ENCODE results near the gene CENPA.
"Not testable (repeated sequence)": the region's sequence is repeated elsewhere in the genome, so short reads cannot be mapped to it uniquely, and the experiment has no call there.

CENPA gene

DNA sequence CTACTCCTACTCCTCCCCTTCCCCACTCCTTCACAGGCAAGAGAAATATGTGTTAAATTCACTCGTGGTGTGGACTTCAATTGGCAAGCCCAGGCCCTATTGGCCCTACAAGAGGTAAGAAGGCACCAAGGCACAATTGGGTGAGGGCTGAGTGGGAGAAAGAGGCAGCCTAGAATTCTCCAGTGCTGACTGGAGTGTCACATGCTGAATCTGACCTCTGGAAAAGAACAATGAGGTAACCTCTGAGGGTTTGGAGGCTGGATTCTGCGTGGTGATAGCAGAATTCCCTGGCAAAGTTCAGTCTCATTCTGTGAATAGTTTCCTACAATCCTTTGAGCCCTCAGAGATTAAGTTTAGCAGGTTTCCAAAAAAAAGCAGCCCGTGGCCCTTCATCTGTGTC, 6.9 kb downstream of the CENPA start:
- no peak for DNase-seq (ENCODE audit: low read depth)

DNA sequence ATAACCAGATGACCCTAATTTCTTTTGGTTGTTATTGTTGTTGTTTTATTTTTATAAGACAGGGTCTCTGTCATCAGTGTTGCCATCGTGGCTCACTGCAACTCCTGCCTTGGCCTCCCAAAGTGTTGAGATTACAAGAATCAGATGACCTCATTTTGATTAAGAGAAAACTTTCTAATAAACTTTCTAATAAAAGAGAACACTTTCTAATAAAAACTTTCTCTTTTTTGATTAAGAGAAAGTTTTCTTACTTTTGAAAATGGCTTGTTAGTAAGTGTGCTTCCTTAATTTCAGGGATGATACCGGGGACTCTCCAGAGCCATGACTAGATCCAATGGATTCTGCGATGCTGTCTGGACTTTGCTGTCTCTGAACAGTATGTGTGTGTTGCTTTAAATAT, 7.7 kb downstream of the CENPA start:
- no peak for DNase-seq (ENCODE audit: low read depth)

DNA sequence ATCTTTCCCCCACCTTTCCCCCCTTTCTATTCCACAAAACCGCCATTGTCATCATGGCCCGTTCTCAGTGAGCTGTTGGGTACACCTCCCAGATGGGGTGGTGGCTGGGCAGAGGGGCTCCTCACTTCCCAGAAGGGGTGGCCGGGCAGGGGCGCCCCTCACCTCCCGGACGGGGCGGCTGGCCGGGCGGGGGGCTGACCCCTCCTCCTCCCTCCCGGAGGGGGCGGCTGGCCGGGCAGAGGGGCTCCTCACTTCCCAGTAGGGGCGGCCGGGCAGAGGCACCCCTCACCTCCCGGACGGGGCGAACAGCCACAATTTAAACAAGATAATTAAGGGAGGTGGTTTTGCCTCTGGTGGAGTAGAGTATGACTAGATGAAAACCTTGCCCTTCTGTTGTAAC, 9.3 kb downstream of the CENPA start:
- not testable (repeated sequence) for DNase-seq (ENCODE audit: low read depth)

DNA sequence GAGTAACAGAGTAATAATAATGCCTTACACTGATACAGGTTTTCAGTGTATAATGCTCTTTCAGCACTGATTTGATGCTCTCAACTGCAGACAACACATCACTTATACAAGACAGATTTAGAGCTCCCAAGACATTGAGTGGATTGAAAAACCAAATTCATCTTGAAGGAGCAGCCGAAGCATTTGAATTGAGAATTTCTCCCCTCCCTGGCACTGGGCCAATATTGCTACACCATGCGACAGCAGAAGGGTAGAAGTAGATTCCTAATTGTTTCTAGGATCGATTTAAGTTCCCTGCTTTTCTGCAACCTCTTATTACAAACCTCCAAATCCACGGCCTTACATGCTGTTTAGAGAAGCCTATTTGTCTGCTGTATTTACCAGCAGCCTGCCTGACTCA, 15.5 kb downstream of the CENPA start:
- DNase-seq (ENCODE audit: low read depth): no peak

DNA sequence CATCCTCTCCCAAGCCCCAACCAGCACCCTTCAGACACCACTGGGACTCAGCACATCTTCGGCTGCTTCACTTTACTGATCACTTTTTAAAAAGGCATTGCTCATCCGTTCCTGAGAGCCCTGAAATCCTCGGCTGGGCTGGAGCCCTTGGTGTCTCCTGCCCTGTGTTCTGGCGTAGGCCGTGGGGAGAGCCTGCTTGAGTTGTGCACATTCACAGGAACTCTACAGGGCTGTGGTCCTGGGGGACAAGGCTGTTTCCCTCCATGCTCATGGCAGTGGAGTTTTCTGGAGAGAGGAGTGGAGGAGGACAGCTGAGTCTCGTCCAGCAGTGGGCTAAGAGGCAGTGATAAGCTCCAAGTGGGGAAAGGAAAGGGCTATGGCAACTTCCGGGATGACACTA, 15.9 kb downstream of the CENPA start:
- DNase-seq (ENCODE audit: low read depth): no peak

DNA sequence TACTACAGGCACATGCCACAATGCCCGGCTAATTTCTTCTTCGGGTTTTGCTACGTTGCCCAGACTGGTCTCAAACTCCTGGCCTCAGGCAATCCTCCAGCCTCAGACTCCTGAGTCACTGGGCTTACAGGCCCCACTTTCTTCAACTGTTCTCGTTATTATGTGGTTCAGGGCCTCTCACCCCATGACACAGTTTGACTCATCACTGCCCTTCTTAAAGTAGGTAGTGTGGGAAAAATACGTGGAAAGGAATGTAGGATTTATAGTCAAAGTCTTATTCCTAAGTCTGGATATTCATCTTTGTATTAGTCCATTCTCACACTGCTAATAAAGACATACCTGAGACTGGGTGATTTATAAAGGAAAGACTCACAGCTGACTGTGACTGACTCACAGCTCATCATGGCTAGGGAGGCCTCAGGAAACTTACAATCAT, 19.4 kb downstream of the CENPA start:
- no peak for DNase-seq (ENCODE audit: low read depth)

DNA sequence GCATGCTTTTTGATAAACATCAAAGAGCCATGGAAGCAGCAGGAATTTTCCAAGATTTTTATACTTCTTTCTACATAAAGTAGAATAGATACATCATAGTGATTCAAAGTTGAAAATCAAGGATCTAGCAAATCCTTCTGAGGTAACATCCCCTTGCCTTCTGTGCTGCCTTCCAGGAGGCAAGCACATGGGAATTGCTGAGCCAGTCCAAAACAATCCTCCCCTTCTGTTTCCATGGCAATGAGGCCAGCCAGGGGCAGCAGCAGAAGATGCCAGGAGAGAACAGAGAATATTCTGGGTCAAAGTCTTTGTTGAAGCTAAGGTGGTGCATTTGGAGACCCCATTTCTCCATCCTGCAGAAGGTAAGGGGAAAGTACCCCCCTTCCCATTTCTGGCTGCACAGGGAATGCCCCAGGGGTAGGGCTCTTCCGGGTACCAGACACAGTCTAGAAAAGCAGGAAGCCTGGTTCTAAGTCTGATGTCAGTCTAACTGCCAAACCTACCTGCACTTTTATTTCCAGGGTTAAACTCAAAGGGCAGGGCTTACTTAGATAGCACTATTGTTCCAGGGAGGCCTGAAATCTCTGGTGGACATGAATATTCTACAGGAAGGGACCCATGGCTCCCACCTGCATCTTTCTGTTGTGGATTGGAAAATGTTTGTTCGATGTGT, 22.1 kb downstream of the CENPA start:
- no peak for DNase-seq (ENCODE audit: low read depth)

DNA sequence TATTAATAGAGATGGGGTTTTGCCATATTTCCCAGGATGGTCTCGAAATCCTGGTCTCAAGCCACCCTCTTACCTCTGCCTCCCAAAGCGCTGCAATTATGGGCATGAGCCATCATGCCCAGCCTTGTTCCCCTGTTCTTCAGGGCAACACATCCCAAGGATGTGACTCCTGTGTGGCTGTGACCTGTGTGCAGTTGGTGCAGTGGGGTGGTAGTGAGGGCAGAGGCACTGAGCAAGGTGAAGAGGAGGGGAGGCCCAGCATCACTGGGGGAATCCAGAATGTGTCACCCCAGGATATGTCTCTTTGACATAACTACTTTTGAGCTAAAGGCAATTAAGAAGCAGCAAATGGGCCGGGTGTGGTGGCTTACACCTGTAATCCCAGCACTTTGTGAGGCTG, 23.4 kb downstream of the CENPA start:
- no peak for DNase-seq (ENCODE audit: low read depth)

DNA sequence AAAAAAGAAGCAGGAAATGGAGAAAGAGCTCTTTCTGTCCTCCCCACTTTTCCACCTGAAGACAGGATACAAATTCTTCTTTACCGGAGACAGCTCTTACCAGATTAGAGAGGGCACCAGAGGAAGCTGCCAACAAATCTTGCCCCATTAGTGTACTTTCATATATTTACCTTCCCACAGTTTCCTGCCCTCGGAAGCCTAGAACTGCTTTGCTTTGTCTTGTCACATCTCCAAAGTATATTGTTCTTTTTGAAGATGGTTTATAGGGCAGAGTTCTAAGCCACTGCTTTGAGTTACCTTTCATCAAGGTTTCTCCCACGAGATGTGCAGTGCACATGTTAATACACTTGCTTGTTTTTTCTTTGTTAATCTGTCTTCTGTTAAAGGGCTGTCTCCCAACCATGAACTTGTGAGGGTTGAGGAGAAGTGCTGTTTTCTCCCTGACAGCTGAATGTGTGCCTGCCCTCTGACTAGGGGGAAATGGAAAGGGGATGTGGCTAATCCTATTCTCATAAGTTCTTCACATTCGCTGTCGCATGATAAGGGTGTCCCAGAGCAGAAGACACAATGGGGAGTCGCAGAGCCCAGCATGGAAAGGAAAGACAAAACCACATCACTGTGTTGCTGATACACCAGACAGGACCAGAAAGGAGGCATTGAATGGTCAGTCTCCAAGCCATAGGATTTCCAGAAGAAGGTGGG, 24.2 kb downstream of the CENPA start:
- no peak for DNase-seq (ENCODE audit: low read depth)

DNA sequence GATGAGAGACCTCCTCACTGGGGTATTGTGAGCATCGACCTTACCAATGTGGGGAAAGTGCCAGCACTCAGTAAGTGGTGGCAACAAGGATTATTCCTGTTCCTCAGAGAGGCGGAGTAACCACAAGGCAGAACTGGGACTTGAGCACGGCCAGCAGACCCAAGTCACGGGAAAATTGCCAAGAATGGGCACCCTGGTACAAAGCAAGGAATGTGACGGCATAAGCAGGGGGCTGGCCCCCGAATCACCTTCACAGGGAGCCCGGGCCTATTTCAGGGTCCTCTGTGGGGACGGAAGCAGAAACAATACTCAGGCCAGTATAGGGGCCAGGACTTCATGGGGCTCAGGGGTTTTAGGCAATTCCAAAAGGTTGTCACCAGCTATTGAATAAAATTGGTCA, 25.4 kb downstream of the CENPA start:
- DNase-seq (ENCODE audit: low read depth): no peak

DNA sequence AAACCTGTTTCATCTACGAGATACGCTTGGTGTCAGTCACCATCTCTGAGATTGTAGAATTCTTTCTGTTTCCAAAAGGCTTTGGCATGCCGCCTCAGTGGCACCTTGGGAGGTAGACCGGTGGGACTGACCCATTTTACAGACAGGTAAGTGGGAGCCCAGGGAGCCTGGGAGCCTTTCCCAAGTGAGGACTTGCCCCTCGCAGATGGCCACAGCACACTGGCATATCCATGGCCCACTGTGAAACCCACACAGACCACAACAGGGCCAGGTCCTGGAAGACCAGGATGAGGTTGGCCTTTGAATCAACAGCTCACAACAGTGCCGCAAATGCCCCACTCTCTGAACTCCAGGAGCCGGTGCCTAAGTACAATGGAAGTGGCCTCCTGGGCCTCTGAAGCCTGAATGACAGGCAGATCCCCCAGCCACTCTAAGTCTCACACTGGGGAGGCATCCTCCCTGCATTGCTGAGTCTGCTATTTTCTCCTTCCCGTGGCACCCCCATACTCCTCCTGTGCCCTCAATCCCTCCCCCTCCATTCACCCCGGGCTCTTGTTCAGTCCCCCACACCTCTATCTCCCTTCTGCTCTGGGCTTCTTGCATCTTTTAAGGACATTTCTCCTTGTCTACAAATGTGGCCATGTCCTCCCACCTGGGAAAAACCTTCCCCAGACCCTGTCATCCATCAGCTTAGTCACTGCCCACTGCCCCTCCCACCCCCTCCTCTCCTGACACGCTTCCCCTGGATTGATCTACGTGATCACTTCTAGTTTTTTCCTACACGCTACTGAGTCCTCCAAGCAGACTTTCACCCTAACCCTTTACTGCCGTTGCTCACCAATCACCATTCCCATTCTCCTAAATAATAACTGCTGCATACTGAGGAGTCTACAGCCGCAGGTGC, 26.2 kb downstream of the CENPA start:
- DNase-seq (ENCODE audit: low read depth): no peak

DNA sequence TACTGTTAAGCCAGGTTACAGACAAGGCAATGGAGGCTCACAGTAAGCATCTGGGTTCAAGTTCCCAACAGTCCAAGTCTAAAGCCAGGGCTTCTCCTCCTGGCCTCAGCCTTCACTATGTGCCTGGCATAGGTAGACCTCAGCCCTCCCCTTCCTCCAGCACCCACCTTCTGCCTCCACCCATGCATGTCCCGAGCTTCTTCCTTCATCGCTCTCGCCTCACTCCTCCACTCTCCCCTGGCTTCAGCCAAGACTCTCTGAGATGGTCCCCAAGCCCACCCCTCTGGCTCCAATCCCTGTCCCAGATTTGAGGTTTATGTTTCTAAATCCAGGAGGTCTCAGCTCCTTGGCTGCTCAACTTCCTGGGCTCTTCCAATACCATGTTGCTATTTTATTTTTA, 26.9 kb downstream of the CENPA start:
- no peak for DNase-seq (ENCODE audit: low read depth)

DNA sequence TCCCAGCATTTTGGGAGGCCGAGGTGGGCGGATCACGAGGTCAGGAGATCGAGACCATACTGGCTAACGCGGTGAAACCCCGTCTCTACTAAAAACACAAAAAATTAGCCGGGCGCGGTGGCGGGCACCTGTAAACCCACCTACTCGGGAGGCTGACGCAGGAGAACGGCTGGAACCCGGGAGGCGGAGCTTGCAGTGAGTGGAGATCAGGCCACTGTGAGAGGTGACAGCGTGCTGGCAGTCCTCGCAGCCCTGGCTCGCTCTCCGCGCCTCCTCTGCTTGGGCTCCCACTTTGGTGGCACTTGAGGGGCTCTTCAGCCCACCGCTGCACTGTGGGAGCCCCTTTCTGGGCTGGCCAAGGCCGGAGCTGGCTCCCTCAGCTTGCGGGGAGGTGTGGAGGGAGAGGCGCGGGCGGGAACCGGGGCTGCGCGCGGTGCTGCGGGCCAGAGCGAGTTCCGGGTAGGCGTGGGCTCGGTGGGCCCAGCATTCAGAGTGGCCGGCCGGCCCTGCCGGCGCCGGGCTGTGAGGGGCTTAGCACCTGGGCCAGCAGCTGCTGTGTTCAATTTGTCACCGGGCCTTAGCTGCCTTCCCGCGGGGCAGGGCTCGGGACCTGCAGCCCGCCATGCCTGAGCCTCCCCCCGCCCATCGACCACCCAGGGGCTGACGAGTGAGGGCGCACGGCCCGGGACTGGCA, 28.4 kb downstream of the CENPA start:
- DNase-seq (ENCODE audit: low read depth): not testable (repeated sequence)

DNA sequence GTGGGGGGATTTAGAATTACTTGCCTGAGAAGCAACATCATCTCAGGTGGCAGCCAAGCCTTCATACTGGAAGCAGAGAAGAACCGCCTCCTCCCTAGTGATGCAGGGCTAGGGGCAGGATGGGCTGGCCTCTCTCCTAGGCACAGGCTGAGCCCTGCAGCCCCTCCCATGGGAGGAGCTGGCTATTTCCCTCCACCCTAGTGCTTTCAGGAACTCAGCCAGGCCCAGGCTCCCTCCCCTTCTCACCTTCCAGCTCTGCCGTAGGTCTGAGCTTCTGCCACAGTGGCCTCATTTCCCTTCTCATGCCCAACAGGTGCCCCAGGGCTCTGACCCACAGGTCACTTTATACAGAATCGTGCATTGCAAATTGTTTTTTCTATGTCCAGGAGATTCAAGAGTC, 31.0 kb downstream of the CENPA start:
- DNase-seq (ENCODE audit: low read depth): no peak

DNA sequence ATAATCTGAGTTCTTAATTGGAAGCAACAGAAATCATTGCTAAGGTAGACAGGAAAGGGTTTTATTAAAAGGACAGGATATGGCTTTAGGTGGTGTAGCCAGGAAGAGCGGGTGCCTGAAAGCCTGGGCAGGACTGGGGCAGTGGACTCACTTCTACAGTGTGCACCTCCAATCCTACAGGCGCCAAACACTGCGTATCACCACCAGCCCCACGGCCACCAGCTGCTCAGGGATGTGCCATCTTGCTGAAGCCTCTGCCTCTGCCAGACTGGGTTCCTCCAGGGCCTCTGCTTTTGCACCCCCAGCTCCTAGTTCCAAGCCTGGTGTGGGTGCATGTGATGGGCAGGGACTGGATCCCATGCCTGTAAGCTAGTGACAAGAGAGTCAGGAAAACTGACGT, 32.4 kb downstream of the CENPA start:
- no peak for DNase-seq (ENCODE audit: low read depth)

DNA sequence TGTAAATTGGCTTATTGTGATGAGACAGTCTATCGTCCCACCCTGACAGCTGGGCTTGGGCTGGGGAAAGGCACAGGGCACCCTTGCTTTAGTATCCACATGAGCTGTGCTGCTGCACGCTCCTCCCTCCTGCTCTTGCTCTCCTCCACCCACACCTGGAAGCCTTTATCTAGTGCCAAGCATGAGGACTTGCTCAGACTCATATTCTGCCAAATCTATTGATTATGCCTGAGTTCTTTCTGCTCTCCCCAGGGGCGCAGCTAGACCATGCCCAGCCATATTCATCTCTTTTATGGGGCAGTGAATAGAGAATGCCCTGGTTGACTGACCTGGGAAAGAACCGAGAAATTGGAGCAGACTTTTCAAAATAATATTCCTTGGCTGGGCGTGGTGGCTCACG, 33.1 kb downstream of the CENPA start:
- no peak for DNase-seq (ENCODE audit: low read depth)

DNA sequence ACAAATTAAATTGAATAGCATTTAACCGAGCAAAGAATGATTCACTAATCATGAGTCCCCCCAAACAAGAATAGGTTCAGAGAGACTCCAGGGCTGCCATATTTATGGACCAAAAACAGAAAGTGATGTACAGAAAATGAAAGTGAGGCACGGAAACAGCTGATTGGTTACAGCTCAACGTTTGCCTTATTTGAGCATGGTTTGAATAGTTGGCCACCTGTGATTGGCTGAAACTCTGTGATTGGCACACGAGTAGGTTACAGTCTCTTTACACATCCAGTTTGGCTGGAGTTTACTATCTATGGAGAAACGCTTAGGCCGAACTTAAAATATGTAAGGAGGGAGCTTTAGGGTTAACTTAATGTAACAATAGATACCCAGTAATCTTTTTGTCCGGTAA, 35.1 kb downstream of the CENPA start:
- DNase-seq (ENCODE audit: low read depth): no peak

DNA sequence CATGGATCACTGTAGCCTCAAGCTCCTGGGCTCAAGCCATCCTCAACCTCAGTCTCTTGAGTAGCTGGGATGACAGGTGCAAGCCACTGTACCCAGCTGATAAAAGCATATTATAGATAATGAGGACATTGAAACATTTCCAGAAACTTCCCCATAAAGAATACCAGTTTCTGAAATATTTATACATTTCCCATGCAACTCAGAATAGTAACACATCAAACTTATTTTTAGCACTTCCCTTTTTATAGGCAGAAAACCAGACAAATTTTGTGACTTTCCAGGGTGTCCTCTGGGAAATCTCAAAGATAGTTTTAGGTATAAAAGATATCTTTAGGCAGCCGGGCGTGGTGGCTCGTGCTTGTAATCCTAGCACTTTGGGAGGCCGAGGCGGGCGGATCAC, 37.0 kb downstream of the CENPA start:
- DNase-seq (ENCODE audit: low read depth): no peak

DNA sequence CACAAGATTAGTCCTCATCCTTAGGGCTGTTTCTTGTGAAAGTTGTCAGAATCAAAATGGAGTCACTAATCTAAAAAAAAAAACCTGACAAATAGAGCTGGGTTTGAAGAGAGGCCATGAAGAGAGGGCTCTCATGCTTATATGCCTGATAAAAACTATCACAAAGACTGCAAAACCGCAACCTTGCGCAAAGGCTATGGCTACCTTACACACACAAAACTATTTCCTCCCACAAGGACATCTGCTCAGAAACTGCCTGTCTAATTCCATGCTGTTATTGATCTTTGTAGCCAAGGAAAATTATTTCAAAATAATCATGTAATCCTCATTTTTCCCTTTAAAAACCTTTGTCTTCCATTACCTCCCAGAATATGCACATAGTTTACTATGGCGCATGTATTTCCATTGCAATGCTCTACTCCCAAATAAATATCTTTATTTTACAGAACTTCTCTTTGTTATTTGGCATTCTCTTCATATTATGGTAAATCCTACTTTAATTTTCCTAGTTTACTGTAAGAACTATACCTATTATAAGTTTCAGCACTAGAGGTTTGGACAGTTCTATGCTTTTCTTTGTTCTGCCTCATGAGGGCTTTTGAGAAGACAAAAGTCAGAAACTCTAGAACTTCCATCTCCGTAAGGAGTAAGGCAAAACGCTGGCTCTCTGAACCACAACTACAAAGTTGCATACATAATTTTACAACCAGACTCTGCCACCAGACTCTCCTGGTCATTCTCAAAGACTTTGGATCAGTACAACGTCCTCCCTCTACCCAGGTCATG, 52.5 kb downstream of the CENPA start:
- no peak for DNase-seq (ENCODE audit: low read depth)

DNA sequence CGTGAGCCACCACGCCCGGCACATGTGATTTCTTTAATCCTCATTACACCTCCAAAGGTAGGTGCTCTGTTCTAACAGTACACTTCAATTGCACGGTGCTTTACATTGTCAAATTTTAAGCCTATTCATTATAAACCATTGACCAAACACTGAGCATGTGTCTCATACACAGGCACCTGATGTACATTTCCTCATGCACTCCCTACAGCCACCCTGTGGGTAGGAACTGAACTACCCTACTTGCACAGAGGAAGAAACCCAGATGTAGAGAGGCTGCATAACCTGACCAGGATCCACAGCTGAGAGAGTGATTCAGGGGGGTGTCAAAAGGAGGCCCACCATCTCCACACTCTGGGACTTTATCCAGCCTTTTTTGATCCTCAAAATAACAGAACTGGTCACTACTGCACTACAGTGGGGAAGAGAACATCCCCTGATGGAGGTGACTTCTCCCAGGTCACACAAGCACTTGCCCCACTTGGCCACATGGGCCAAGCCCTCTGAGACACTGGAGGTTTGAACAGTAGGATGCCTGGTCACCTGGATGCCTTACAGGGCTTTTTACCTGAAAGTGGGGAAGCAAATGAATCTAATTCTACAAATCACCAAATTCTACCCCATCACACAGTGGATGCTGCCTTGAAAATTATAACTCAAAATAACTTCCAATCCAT, 55.2 kb downstream of the CENPA start:
- DNase-seq (ENCODE audit: low read depth): no peak

DNA sequence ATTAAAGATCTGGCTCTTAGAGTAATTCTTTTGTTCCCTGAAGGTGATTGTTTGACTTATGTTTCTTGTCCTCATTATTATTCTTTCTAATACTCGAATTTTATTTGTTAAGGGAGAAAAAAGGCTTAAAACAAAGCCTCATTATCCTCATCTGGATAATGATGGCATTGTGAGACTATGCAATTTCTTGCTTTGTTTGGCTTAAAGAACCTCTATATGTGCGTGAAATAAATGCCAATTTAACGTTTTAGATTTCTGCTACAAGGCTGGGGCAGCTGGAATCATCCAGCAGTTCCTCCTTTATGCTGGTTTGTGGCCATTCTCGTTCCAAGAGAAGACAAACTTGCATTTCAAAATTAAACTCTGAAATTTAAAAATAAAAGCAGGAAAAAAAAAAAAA, 57.2 kb downstream of the CENPA start:
- no peak for DNase-seq (ENCODE audit: low read depth)
